Ishikawa (cell line): Measurements from ENCODE around the gene LCA5L.
A peak's percentile ranks its signal among the peaks of the same experiment; 100 is the strongest.

Experiments used
- CEBPB ChIP-seq: IDR thresholded peaks from 2 replicates; pipeline ENCODE4 v1.6.1; 2012
- CREB1 ChIP-seq: IDR thresholded peaks from 2 replicates; pipeline ENCODE4 v1.6.1; 2012; ENCODE audit warnings: low read depth
- EGR1 ChIP-seq: IDR thresholded peaks from 2 replicates; pipeline ENCODE4 v1.6.1; 2012
- EP300 ChIP-seq: IDR thresholded peaks from 2 replicates; pipeline ENCODE4 v1.6.1; 2012; ENCODE audit warnings: borderline replicate concordance
- FOXM1 ChIP-seq: IDR thresholded peaks from 2 replicates; pipeline ENCODE4 v1.6.1; 2012; ENCODE audit warnings: low read depth, borderline replicate concordance
- MAX ChIP-seq: IDR thresholded peaks from 2 replicates; pipeline ENCODE4 v1.6.1; 2012
- NFIC ChIP-seq: IDR thresholded peaks from 2 replicates; pipeline ENCODE4 v1.6.1; 2012
- RAD21 ChIP-seq: IDR thresholded peaks from 2 replicates; pipeline ENCODE4 v1.6.1; 2012; ENCODE audit warnings: low read depth
- REST ChIP-seq: IDR thresholded peaks from 2 replicates; pipeline ENCODE4 v1.6.1; 2012; ENCODE audit warnings: low read depth, mild to moderate bottlenecking
- TAF1 ChIP-seq: IDR thresholded peaks from 2 replicates; pipeline ENCODE4 v1.6.1; 2012; ENCODE audit warnings: low read depth, mild to moderate bottlenecking
- TCF12 ChIP-seq: IDR thresholded peaks from 2 replicates; pipeline ENCODE4 v1.6.1; 2012; ENCODE audit warnings: low read depth
- TEAD4 ChIP-seq: IDR thresholded peaks from 2 replicates; pipeline ENCODE4 v1.6.1; 2012
- USF1 ChIP-seq: IDR thresholded peaks from 2 replicates; pipeline ENCODE4 v1.6.1; 2012
- YY1 ChIP-seq: IDR thresholded peaks from 2 replicates; pipeline ENCODE4 v1.6.1; 2012; ENCODE audit warnings: low read depth
- ZBTB7A ChIP-seq: IDR thresholded peaks from 2 replicates; pipeline ENCODE4 v1.6.1; 2012; ENCODE audit warnings: low read depth

The LCA5L gene

DNA sequence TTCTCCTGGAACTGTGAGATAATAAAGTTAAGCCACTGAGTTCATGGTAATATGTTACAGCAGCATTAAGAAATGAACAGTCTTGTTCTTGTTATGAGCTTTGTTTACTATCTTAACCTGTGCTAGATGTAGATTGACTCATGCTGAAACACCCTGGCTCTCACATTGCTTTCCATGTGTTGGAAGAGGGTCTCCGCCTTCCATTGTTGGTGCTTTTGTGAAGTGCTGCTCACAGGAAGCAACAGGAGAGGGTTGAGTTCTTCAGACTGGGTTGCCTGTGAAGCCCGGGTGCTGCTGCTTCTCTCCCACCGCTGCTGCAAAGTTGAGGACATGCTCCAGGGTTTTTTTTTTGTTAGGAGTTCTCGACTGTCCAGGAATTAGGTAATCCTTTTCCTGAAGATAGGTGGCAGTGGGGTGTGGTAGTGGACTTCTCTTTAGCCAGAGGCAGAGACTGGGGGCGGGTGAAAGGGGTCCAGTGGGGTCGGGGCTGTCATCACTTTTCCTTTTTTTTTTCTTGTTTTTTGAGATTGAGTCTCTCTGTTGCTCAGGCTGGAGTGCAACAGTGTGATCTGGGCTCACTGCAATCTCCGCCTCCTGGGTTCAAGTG, 68.0 kb downstream of the LCA5L start:
- no peak for TF ChIP-seq NFIC
- TF ChIP-seq YY1 = no peak
- no peak for TF ChIP-seq ZBTB7A
- no peak for TF ChIP-seq EP300
- TF ChIP-seq CEBPB = no peak
- TF ChIP-seq TCF12 = no peak
- no peak for TF ChIP-seq FOXM1
- TF ChIP-seq TAF1 = no peak
- TF ChIP-seq MAX = no peak
- TF ChIP-seq TEAD4 = no peak
- TF ChIP-seq RAD21 = no peak
- no peak for TF ChIP-seq CREB1
- no peak for TF ChIP-seq USF1

DNA sequence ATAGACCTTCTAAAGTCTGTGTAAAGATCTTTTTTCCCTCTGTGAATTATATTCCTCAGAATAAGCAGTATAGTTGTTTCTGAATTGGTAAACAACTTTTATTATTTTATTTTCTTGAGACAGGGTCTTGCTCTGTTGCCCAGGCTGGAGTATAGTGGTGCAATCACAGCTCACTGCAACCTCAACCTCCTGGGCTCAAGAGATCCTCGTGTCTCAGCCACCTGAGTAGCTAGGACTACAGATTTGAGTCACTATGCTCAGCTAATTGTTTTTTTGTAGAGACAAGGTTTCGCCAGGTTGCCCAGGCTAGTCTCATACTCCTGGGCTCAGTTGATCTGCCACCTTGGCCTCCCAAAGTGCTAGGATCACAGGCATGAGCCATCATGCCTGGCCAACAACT, 70.1 kb downstream of the LCA5L start:
- TF ChIP-seq USF1 = no peak
- TF ChIP-seq MAX = no peak
- no peak for TF ChIP-seq TAF1
- TF ChIP-seq FOXM1 = no peak
- no peak for TF ChIP-seq EP300
- TF ChIP-seq TEAD4 = no peak
- no peak for TF ChIP-seq NFIC
- TF ChIP-seq TCF12 = no peak
- TF ChIP-seq REST = no peak
- TF ChIP-seq RAD21 = no peak
- no peak for TF ChIP-seq CEBPB
- TF ChIP-seq EGR1 = no peak
- no peak for TF ChIP-seq ZBTB7A
- no peak for TF ChIP-seq CREB1

GRCh38 chr21:39374046-39374445, 71.5 kb downstream of the LCA5L start:
- TF ChIP-seq EGR1 (no peak), USF1 (no peak), RAD21 (no peak), TAF1 (no peak), CEBPB (no peak), REST (no peak), MAX (no peak), ZBTB7A (no peak), YY1 (no peak), EP300 (no peak), TEAD4 (no peak), CREB1 (no peak), NFIC (no peak), TCF12 (no peak), FOXM1 (no peak)

DNA sequence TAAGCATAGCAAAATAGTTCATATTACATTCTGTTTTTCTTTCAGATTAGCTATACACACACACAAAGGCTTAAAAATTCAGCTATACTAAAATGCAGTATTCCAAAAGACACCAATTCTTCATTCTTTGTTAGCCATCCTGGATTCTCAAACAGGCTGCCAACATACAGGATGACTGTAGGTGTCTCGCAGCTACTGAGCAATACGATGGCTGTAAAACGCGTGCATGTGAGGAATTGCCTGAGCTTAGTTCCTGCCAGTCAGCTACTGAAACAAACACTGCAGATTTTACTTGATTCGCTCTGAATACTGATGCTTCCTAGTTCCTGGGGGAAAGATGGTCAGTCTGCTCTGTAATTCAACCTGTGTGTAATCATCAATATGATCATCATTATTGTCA, 71.9 kb downstream of the LCA5L start:
- TF ChIP-seq TCF12 = no peak
- peak; percentile 50 for TF ChIP-seq RAD21

DNA sequence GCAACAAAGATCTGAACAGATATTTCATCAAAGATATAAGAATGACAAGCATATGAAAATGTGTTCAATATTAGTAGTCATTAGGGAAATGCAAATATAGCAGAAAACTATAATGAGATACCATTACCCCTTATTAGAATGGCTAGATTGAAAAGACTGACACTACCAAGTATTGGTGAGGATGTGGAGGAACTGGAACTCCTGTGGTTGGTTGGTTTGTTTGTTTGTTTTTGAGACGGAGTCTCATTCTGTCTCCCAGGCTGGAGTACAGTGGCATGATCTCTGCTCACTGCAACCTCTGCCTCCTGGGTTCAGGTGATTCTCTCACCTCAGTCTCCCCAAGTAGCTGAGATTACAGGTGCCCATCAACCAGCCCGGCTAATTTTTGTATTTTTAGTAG, 77.8 kb downstream of the LCA5L start:
- TF ChIP-seq YY1 = no peak
- no peak for TF ChIP-seq FOXM1
- no peak for TF ChIP-seq REST
- no peak for TF ChIP-seq CREB1
- no peak for TF ChIP-seq EP300
- no peak for TF ChIP-seq TEAD4
- TF ChIP-seq CEBPB = no peak
- no peak for TF ChIP-seq TAF1
- TF ChIP-seq MAX = no peak
- no peak for TF ChIP-seq RAD21
- no peak for TF ChIP-seq EGR1
- TF ChIP-seq ZBTB7A = no peak
- TF ChIP-seq USF1 = no peak
- TF ChIP-seq NFIC = no peak
- no peak for TF ChIP-seq TCF12
